Loucy (cell line): ENCODE results near the gene MSANTD1.

Experiments used
- EZH2phosphoT487 ChIP-seq: fragments of 200-600 bp; IDR thresholded peaks from 2 replicates; pipeline ENCODE4 v1.6.1; 2018; ENCODE audit warnings: antibody characterized with exemption, mild to moderate bottlenecking, moderate library complexity, borderline replicate concordance
- TF ChIP-seq, protein P1 (sequence below): fragments of 200-600 bp; sonication (generic); conservative IDR thresholded peaks from 2 replicates; pipeline ENCODE4 v1.5.1; 2014; ENCODE audit warnings: mild to moderate bottlenecking, antibody characterized with exemption, low read length

DNA sequence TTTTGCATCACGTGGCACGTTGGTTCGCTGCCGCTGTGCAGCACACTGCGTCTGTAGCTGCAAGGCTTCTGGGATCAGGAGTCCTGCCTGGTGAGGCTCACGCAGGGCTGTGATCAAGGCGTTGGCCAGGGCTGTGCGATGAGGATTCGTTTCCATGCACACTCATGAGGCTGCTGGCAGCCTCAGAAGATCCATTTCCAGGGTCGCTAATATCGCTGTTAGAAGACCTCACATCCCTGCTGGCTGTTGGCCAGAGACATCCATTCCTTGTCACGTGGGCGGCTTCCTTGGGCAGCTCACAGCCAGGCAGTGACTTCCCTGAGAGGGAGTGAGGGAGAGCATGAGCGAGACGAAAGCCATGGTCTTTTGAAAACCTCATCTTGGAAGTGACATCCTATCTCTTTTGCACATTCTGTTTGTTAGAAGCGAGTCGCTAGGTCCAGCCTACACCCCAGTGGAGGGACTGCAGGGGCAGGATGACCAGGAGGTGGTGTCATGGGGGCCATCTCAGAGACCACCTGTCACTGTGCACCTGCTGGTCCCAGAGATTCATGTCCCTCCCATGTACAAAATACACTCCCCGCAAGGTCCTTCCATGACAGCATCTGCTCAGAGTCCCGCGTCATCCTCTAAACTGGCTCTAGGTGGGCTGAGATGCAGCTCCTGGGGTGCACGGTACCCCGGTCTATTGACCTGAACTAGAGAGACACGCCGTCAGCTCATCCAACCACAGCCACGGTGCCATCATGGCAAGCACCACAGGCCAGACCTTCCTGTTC, 56.1 kb downstream of the MSANTD1 start:
- TF ChIP-seq, protein P1, sequence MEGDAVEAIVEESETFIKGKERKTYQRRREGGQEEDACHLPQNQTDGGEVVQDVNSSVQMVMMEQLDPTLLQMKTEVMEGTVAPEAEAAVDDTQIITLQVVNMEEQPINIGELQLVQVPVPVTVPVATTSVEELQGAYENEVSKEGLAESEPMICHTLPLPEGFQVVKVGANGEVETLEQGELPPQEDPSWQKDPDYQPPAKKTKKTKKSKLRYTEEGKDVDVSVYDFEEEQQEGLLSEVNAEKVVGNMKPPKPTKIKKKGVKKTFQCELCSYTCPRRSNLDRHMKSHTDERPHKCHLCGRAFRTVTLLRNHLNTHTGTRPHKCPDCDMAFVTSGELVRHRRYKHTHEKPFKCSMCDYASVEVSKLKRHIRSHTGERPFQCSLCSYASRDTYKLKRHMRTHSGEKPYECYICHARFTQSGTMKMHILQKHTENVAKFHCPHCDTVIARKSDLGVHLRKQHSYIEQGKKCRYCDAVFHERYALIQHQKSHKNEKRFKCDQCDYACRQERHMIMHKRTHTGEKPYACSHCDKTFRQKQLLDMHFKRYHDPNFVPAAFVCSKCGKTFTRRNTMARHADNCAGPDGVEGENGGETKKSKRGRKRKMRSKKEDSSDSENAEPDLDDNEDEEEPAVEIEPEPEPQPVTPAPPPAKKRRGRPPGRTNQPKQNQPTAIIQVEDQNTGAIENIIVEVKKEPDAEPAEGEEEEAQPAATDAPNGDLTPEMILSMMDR, result no peak
- TF ChIP-seq EZH2phosphoT487, result no peak
